G401.6 (cell line): ENCODE data around the gene NUMA1.

Experiments used
- FAIRE-seq: peaks from 2 replicates; lab custom pipeline; 2012; peaks lifted over from hg19 to GRCh38; lab: Jason Lieb, UNC

NUMA1 gene, protein sequence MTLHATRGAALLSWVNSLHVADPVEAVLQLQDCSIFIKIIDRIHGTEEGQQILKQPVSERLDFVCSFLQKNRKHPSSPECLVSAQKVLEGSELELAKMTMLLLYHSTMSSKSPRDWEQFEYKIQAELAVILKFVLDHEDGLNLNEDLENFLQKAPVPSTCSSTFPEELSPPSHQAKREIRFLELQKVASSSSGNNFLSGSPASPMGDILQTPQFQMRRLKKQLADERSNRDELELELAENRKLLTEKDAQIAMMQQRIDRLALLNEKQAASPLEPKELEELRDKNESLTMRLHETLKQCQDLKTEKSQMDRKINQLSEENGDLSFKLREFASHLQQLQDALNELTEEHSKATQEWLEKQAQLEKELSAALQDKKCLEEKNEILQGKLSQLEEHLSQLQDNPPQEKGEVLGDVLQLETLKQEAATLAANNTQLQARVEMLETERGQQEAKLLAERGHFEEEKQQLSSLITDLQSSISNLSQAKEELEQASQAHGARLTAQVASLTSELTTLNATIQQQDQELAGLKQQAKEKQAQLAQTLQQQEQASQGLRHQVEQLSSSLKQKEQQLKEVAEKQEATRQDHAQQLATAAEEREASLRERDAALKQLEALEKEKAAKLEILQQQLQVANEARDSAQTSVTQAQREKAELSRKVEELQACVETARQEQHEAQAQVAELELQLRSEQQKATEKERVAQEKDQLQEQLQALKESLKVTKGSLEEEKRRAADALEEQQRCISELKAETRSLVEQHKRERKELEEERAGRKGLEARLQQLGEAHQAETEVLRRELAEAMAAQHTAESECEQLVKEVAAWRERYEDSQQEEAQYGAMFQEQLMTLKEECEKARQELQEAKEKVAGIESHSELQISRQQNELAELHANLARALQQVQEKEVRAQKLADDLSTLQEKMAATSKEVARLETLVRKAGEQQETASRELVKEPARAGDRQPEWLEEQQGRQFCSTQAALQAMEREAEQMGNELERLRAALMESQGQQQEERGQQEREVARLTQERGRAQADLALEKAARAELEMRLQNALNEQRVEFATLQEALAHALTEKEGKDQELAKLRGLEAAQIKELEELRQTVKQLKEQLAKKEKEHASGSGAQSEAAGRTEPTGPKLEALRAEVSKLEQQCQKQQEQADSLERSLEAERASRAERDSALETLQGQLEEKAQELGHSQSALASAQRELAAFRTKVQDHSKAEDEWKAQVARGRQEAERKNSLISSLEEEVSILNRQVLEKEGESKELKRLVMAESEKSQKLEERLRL (N-terminal part only)

DNA sequence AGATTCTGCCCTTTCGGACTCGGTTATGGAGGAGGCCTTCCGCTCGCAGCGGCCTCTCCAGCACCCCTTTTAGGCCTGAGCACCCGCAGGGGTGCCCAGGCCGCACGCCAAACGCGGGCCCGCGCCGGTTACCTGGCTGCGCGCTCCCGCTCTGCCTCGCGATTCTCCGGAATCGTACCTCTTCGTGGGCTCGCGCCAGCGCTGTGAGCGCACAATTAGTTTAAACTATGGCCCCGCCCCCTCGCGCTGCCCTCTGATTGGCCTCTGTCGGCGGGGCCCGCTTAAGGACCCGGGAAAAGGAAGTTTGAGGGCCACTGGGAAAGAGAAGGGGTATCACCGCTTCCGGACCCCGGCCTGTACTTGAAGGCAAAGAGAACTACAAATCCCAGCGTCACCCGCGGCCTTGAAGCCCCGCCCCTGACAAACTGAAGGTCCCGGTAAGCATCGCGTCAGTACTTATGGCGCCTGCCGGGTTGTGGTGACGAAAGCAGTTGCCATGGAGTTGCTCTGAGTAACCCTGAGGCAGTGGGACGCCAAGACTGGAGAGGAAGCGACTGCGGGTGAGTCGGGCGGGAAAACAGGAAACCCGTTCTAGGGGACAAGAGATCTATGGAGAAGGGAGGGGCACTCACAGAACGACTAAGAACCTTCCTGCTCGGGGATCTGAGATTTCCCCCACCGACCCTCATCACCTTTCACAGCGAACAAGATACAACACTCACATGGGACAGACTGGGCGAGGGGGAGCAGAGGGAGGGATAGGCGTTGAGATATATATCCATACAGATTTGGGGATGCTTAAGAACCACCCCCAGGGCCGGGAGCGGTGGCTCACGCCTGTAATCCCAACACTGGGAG lies at the start of gene NUMA1, which contains the start of gene LRRC51:
Gene NUMA1 (minus strand): TSS at position 217 of the 858 bp plus-strand sequence. CDS start 44,599 bp downstream, outside the sequence.
Gene LRRC51 (plus strand): TSS at position 525 of the 858 bp plus-strand sequence. CDS start 8,234 bp downstream, outside the sequence.
- peak; percentile 99 for FAIRE-seq

DNA sequence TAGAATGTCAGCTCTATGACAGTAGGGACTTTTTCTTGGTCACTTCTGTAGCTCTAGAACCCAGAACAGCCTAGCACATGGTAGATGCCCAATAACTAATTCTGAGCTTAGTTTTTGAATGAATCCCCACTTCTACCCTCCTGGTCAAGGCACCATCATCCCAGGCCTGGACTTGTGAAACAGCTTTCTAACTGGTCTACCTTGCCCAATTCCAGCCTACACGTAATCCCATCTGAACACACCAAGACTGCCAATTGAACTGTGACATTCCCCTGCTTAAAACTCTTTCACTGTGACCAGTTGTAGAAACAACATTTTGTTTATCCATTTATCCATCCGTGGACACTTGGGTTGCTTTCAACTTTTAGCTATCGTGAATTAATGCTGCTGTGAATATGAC lies 49.0 kb upstream of the NUMA1 start:
- no peak for FAIRE-seq

DNA sequence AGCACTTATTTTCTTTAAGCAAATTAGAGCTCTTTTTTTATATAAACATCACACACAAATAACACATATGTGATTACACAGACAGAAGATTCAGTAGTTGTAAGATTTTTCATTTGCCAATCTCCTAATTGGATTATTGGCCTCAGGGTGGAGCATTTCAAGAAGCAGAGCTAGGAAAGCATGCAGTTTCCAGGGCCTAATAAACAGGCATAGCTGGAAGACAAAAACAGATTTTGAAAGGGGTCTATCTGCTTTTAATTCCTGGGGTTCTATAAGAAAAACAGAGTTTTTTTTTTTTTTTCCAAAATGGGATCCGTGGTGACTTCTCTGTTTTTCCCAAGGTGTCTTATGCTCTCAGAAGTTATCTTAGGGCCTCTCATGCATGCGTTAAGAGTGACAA lies 47.6 kb upstream of the NUMA1 start:
- FAIRE-seq, result no peak

DNA sequence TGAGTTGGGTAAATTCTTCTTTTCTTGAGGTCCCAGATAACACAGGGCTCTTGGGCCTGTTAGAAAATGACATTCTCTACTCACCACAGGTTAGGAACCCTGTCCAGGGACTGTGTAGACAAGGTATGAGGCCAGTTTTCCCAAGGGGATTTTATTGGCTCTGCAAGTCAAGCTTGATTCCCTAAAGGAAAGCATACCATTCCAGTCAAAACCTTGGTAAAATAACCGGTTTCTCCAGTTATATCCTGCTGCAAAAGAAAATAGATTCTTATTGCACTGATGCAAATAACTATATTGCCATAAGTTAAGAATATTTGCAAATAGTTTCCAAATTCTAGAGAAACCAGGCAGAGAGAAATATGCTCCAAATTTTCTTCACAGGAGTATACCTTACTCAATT lies 45.6 kb upstream of the NUMA1 start:
- FAIRE-seq, result no peak

DNA sequence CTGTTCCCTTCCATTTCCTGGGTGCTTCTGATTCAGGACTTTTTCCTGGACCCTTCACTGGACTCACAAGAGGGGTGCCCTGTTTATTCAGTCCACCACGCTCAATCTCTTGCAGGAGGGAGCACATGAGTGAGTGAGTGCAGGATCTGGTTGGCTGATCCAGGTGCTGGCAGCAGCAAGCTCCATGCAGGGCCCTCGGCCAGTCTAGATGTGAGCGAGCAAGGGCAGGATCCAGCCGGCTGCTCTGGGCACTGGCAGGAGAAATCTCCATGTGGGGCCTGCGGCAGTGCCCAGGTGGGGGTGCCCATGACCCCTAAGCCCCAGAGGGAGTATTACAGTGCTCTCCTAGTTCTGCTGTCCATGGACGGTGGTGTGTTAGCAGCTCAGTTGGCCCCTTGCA lies 43.7 kb upstream of the NUMA1 start:
- no peak for FAIRE-seq

DNA sequence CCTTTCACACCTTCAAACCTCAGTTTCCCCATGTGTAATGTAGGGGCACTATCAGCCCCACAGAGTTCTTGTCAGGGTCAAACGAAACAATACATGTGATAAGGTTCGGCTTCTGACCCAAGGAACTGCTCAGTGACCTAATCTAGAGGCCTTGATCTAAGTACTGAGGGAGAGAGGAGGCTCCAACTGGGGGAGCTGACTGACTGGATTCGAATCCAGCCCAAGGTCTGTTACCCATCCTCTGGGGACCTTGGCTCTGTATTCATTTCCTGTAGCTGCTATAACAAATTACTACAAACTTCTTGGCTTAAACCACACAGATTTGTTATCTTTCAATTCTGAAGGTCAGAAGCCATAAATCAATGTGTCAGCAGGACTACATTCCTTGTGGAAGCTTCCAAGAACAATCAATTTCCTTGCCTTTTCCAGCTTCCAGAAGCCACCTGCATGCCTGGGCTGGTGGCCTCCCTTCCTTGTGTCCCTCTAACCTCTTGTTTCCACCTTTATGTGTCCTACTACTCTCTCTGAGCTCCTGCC lies 42.8 kb upstream of the NUMA1 start:
- FAIRE-seq, result no peak

DNA sequence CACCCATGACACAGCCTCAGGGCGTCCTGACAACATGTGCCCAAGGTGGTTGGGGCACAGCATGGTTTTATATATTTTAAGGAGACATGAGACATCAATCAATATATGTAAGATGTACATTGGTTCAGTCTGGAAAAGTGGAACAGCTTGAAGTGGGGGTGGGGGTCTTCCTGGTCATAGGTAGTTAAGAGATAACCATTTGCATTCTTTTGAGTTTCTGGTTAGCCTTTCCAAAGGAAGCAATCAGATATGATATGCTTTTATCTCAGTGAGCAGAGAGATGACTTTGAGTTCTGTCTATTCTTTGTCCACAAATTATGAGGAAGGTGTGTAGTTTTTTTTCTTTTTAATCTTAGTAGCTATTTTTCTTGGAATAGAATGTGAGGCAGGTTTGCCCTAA lies 42.3 kb upstream of the NUMA1 start:
- FAIRE-seq, result no peak

DNA sequence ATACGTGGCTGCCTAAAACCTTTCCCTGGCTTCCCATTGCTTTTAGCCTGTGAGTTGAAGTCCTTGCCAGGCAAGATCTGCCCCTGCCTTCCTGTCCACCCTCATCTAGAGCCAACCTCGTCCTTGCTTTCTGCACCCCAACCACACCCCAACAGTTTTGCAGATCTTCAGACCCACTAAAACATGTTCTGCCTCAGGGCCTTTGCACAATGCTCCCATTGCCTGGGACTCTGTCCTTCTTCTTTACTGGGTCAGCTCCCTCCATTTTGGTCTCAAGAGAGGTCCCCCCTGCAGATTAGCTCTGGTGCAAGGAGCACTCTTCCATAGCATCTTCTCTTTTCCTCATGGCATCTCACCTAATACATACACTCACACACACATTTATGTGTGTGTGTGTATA lies 40.6 kb upstream of the NUMA1 start:
- FAIRE-seq, result no peak

DNA sequence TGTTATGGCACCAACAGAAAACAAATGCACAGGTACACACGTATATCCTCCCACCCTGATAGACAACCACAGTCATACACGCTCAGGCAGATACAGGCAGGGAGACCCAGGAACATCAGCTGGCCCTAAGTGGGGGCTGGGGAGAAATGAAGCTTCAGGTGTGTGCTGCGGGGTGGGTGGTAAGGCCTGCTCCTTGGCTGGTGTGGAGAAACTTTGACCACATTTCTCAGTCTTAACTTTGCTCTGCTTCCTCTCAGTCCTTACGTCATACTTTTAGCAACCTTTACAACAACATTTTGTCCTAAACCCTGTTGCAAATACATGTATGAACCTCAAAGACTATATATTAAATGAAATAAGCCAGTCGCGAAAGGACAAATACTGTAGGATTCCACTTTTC lies 38.9 kb upstream of the NUMA1 start:
- FAIRE-seq, result no peak

DNA sequence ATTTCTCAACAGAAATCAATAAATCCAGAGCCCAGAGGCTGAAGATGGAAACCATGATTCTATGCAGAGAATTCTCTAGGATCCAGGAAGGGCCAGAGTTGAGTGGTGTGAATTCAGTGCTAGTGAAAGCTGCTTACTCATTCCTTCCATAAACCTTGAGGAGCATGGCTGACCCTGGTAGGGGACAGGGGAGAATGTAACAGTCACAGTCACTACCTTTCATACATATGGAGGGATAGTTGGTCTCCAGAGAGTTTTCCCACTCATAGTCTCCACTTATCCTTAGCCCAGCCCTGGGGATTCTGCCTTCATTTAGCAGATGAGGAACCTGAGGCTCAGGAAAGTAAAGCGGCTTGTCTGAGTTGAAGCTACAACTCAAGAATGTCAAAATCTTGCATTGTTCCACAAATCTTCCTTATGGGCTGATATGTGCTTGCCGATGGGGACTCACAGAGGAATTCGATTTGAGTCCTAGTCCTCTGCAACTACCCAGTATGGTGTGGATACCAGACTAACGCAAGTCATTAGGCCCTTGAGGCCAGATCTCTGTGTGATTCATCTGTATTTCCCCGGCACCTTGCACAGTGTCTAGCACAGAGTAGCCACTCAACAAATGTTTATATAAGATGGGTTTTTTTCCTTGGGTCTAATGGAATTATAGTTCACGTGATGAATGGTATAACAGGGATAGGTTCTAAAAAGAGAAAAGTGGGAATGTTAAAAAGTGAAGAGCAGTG lies 35.8 kb upstream of the NUMA1 start:
- no peak for FAIRE-seq

DNA sequence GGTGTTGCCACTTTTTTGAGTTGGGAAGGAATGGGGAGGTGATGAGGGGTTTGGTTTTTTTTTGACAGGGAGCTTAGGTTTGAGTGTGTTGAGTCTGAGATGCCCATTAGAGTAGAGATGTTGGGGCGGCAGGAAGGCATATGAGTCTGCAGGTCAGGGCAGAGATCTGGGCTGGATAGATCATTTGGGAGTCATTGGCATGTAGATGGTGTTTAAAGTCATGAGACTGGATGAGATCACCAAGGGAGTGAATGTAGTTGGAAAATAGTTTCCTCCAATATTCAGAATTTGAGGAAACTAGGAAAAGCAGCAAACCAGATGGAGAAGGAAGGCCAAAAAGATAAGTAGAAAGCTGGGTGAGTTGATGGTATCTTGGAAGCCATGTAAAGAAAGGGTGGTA lies 34.2 kb upstream of the NUMA1 start:
- FAIRE-seq, result no peak

DNA sequence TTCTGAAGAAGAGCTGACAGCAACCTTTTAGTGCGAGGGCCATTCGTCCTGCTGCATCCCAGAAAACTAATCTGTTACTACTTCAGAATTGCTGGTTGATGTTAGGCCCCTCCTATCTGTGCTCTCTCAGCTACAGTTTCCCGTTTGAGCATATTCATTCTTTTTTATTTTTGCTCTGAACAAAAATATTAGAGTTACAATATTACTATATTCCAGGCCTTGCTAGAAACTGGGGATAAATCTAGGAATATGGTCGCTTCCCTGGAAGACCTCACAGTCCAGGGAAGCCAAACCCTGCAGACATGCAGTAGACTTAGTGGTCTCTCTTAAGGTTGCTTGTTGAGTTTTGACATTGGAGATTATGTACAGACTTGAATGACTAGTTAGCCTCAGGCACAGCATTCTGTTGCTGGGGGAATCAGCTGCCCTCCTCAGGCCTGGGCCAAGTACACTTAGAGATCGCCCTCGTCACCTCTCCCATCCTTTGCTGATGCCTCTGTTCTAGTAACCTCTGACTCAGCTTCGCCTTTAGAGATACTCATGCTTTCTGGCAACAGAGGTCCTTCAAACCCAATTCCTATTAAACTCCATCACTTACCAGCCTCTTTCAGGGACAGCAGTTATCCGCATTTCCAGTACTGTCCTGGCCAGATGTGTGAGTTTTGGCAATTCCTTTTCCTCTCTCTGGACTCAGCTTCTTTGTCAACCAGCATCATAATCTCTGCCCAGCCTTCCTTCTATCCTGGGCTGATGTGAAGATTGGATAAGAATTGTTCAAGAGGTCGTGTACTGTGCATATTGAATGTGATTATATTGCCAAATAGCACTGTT lies 32.9 kb upstream of the NUMA1 start:
- FAIRE-seq, result no peak

DNA sequence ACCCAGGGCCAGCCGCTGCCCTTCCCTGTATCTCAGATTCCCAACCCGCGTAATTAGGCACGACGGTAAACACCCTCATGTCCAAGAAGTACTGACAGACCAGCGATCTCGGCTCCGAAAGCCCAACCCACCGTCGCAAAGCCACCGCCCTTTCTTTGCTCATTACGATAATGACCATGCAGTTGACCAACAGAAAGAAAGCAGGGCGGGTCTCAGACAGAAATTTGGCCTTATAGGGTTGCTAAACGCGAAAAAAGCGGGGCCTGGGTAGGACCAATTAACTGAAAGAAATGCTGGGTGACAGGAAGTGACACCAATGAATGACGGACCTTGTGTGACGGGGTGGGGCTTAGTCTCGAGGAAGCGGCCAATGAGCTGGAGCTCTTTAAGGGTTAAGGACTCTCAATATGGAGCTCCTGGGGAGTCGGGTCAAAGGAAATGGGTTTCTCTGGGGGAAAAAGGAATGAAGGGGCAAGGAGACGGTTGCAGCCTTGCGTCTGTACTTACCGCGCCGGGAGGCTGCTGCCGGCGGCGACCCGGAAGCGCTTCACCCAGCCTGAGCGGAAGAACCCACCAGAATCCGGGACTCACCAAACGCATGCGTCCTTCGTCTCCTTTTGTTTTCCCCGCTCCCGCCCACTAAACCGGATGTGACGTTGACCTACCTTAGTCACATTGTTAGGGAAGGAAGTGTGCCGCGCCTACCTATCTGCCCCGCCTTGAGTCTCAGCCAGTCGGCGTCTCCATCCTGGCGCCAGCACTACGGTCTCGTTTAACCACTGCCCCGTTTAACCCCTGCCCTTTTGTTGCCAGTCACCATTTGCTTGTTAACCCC lies 32.0 kb upstream of the NUMA1 start, which contains the start of gene ANAPC15:
Gene ANAPC15 (minus strand): TSS at position 553 of the 835 bp plus-strand sequence. CDS start 1,419 bp downstream, outside the sequence.
- peak; percentile 99 for FAIRE-seq

DNA sequence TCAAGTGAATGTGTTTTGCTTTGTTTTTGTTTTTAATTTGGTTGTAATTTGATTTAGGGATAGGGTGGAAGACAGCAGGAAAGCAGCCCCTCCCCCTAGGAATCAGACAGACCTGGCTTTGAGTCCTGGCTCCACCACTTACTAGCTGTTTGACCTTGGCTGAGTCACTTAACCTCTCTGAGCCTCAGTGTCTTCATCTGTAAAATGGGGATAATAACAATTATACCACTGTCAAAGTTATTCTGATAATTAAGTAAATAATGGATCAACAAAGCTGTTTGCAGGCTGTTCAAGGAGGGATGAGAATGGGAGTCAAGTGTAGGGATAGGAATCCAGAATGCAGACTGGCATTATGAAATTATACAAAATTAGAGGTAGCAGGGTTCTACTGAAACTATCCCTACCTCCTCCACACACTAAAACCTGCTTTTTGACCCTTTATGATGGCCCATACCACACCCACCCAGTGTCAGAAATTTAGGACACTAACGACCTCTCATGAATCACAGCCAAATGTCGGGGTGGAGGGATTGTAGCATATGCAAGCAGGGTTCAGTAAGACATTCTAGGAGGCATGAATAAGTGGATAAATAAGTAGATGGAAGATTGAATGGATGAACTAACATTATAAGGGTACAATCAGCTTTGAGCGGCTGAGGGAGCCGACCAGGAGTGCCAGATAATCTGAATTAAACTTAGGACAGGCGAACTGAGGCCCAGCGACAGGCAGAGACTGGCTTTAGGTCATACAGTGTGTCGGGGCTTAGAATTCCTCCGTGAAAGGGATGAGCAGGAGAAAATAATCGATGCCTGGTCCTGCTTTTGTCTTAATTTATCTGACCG lies 31.2 kb upstream of the NUMA1 start:
- FAIRE-seq, result no peak

DNA sequence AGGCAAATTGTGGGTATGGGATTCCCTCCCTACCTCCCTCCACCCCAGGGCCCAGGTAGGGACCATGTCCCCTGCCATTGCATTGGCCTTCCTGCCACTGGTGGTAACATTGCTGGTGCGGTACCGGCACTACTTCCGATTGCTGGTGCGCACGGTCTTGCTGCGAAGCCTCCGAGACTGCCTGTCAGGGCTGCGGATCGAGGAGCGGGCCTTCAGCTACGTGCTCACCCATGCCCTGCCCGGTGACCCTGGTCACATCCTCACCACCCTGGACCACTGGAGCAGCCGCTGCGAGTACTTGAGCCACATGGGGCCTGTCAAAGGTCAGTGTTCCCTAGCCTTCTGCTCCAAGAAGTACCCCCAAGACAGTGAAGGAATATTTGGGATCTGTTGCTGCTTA lies 25.5 kb upstream of the NUMA1 start, which contains the start of gene TOMT:
Gene TOMT (plus strand): TSS at position 37 of the 400 bp plus-strand sequence. CDS start 28 bp downstream, at position 65.
- no peak for FAIRE-seq

DNA sequence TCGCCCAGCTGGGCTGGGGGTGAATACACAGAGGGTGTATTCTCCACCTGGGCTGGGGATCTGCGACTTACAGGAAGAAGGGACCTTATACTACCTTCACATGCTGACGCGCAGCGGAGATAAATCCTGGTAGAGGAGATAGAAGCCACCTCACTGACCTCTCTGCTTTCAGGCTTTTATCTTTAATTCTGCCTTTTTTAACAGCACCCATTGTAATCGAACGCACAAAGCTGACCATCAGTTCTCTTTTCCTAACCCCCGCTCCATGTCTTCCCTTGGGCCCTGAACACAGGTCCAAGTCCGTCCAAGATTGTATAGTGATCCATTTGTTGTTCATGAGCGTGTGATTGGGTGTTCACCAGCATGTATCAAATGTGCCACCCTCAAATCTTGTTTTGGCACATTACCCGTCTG lies 23.4 kb upstream of the NUMA1 start:
- no peak for FAIRE-seq
